Stimulated activated CD8-positive, alpha-beta memory T cell treated with anti-CD3 and anti-CD28 coated beads, Interleukin-4, amount 100 ng/mL, for 24 hours (primary cell): ENCODE measurements around the gene EYA2.
"Not testable (repeated sequence)": the region's sequence is repeated elsewhere in the genome, so short reads cannot be mapped to it uniquely, and the experiment has no call there.

ENCODE experiments used
- DNase-seq: peaks from one replicate; pipeline ENCODE4 v3.0.0-alpha.2; 2020; ENCODE audit warnings: low read depth

Gene EYA2

GRCh38 chr20:46895906-46896242 lies 1.2 kb downstream of the EYA2 start:
- DNase-seq, result no peak

GRCh38 chr20:46897328-46897880 lies 2.8 kb downstream of the EYA2 start:
- DNase-seq, result no peak

GRCh38 chr20:46898423-46898822 lies 3.8 kb downstream of the EYA2 start:
- no peak for DNase-seq

- no peak for DNase-seq
Observed at GRCh38 chr20:46899621-46900020, 5.0 kb downstream of the EYA2 start.

- no peak for DNase-seq
Observed at GRCh38 chr20:46900086-46900485, 5.4 kb downstream of the EYA2 start.

- DNase-seq, result no peak
Observed at GRCh38 chr20:46900826-46901225, 6.2 kb downstream of the EYA2 start.

GRCh38 chr20:46901638-46902037 lies 7.0 kb downstream of the EYA2 start:
- no peak for DNase-seq

GRCh38 chr20:46903256-46903655 lies 8.6 kb downstream of the EYA2 start:
- DNase-seq, result no peak

- no peak for DNase-seq
Observed at GRCh38 chr20:46903937-46904336, 9.3 kb downstream of the EYA2 start.

- no peak for DNase-seq
Observed at GRCh38 chr20:46905364-46906125, 10.9 kb downstream of the EYA2 start.

GRCh38 chr20:46913329-46914044 lies 18.8 kb downstream of the EYA2 start:
- no peak for DNase-seq

GRCh38 chr20:46914789-46915379 lies 20.2 kb downstream of the EYA2 start:
- no peak for DNase-seq

GRCh38 chr20:46915575-46916257 lies 21.1 kb downstream of the EYA2 start:
- no peak for DNase-seq

GRCh38 chr20:46916258-46916603 lies 21.6 kb downstream of the EYA2 start:
- DNase-seq, result no peak

GRCh38 chr20:46917155-46917554 lies 22.5 kb downstream of the EYA2 start:
- DNase-seq, result no peak

GRCh38 chr20:46920114-46920513 lies 25.5 kb downstream of the EYA2 start:
- DNase-seq, result no peak

- not testable (repeated sequence) for DNase-seq
Observed at GRCh38 chr20:46922841-46923240, 28.2 kb downstream of the EYA2 start.

- no peak for DNase-seq
Observed at GRCh38 chr20:46923550-46923949, 28.9 kb downstream of the EYA2 start.

GRCh38 chr20:46928580-46929132 lies 34.0 kb downstream of the EYA2 start:
- no peak for DNase-seq

GRCh38 chr20:46929902-46930301 lies 35.3 kb downstream of the EYA2 start:
- DNase-seq, result no peak

GRCh38 chr20:46930640-46931339 lies 36.1 kb downstream of the EYA2 start:
- no peak for DNase-seq

- no peak for DNase-seq
Observed at GRCh38 chr20:46931699-46932098, 37.1 kb downstream of the EYA2 start.
